Frontal cortex (tissue), 4 donors: ENCODE results near the gene CYP2A13. TPM values are rescaled to one million over a fixed set of nuclear protein-coding genes. Genes with fewer than 3 reads are reported as not detected.
"Not testable (repeated sequence)": the region's sequence is repeated elsewhere in the genome, so short reads cannot be mapped to it uniquely, and the experiment has no call there.

ENCODE experiments used
- DNase-seq, 2 donors: peaks; one replicate each; pipeline ENCODE4 v3.0.0; 2012; ENCODE audit warnings: low spot score in 2 of 2
- FAIRE-seq: peaks from 2 replicates; lab custom pipeline; 2012; peaks lifted over from hg19 to GRCh38; lab: Jason Lieb, UNC
- total RNA-seq: library from RNA; depleted of rRNA; stranded (reverse); fragments of >200 nt; gene quantifications from one replicate; pipeline ENCODE4 v1.2.3, GENCODE V29; 2014
- donor health status: control.
- donor health status: control.
- donor health status: control.

Gene CYP2A13, protein sequence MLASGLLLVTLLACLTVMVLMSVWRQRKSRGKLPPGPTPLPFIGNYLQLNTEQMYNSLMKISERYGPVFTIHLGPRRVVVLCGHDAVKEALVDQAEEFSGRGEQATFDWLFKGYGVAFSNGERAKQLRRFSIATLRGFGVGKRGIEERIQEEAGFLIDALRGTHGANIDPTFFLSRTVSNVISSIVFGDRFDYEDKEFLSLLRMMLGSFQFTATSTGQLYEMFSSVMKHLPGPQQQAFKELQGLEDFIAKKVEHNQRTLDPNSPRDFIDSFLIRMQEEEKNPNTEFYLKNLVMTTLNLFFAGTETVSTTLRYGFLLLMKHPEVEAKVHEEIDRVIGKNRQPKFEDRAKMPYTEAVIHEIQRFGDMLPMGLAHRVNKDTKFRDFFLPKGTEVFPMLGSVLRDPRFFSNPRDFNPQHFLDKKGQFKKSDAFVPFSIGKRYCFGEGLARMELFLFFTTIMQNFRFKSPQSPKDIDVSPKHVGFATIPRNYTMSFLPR
- total RNA-seq, result not detected

DNA sequence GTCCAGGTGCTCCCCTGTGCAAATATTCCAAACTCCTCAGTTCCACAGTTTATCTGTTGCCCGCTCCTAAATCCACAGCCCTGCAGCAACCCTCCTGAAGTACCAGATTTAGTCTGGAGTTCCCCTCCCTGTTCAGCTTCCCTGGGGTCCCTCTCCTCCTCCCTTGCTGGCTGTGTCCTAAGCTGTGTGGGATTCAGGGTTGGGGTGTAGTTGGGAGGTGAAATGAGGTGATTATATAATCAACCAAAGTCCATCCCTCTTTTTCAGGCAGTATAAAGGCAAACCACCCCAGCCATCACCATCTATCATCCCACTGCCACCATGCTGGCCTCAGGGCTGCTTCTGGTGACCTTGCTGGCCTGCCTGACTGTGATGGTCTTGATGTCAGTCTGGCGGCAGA is at the start of gene CYP2A13:
Gene CYP2A13 (plus strand): TSS at position 301 of the 400 bp plus-strand sequence. CDS start 21 bp downstream, at position 322.
- DNase-seq (no peak), FAIRE-seq (no peak)

DNA sequence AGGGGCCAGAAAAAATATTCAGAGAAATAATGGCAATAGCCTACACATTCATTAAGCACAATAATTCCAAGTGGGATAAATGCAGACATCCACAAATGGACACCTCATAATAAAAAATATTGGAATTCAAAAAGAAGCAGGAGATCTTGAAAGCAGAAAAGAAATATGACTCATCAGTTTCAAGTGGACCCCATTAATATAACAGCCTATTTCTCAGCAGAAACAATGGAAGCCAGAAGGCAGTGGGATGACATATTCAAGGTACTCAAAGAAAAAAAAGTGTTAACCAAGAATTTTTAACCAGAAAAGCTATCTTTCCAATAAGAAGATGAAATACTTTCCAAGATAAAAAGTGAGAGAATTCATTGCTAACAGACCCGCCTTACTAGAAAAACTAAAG is 48.4 kb upstream of the CYP2A13 start:
- no peak for FAIRE-seq

DNA sequence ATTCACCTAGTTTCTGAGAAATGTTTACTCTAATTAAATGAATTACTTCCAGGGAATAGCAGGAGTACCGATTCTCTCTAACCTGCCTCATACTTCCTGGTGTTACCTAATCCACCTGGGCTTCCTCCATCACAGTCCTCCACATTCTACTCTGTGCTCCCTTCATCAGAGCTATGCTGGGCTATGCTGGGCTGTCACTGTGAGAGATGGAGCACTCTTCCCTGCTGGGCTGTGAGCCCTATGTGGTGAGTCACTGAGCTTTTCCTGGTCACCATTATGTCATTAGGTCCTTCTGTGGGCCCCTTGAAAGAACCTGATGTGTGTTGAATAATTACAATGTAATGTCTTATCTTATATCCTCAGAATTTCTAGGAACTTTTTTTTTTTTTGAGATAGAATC is 43.2 kb upstream of the CYP2A13 start:
- FAIRE-seq, DNase-seq: not testable (repeated sequence)

More for the DNA sequence above, 48.4 kb upstream of the CYP2A13 start:
- no peak for DNase-seq

DNA sequence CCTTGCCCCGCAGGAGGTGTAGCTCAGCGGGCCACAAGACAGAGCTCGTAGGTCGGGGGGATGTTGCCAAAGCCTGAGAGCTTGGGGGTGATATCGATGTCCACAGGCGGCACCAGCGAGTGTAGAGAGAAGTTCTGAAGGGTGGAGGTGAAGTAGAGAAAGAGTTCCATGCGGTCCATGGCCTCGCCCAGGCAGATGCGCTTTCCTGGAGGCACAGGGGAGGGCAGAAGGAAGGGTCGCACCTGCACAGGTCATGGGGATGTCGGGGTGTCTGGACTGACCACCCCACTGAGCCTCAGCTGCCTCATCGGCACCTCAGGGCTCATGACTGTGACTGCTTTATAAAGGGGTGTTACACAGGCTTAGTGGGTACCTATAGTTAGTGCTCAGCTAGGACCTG is 37.8 kb upstream of the CYP2A13 start:
- no peak for FAIRE-seq

DNA sequence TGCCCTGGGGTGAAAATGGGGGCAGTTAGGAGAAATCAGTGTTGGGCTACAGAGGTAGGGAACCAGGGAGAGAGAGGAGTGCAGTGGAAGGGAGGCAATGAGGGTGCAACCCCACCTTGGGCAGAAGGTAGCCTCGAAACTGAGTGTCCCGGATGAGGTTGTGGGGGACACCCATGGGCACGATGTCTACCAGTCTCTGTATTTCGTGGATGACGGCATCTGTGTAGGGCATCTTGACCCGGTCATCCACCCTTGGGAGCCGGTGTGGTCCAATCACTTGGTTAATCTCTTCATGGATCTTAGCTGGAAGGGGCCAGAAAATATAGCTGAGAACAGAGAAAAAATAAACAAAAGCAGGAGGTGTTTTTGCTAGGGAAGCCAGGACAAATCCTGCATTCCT is 36.1 kb upstream of the CYP2A13 start:
- FAIRE-seq, DNase-seq: not testable (repeated sequence)

More for the DNA sequence above, 37.8 kb upstream of the CYP2A13 start:
- no peak for DNase-seq

DNA sequence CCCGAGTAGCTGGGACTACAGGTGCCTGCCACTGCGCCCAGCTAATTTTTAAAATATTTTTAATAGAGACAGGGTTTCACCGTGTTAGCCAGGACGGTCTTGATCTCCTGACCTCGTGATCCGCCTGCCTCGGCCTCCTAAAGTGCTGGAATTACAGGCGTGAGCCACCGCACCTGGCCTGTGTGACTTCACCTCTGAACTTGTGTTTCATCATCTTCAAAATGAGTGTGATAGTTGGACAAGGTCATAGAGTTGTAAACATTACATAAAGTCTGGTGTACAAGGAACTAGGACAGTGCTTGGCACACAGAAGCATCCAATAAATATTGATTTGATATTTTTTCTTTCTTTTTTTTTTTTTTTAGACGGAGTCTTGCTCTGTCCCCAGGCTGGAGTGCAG is 34.9 kb upstream of the CYP2A13 start:
- FAIRE-seq, DNase-seq: not testable (repeated sequence)

DNA sequence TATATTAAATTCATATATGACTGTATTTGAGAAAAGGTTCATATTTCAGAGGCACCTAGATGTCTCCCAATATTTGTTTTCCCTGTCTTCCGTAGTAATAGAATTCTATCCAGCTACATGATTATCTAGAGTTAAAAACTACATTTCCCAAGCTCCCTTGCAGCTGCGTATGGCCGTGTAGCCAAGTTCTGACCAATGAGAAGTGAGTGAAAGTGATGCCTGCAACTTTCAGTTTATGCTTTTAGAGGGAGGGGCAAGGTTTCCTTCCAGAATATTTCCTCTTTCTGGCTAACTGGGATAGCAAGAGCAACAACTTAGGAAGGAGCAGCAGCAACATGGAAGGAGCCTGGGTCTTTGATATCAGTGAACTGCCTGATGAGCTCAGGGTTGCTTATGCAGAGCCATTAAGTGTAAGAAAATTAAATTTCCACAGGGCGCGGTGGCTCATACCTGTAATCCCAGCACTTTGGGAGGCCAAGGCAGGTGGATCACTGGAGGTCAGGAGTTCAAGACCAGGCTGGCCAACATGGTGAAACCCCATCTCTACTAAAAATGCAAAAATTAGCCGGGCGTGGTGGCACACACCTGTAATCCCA is 23.2 kb upstream of the CYP2A13 start:
- no peak for DNase-seq
- no peak for FAIRE-seq

DNA sequence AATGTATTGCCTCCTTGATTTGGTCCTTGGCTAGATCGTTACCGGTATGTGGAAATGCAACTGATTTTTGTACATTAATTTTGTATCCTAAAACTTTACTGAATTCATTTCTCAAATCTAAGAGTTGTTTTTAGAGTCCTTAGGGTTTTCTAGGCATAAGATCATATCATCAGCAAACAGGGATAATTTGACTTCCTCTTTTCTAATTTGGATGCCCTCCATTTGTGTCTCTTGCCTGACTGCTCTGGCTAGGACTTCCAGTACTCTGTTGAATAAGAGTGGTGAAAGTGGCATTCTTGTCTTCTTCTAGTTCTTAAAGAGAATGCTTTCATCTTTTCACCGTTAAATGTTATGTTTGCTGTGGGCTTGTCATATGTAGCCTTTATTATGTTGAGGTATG is 12.0 kb upstream of the CYP2A13 start:
- no peak for FAIRE-seq

DNA sequence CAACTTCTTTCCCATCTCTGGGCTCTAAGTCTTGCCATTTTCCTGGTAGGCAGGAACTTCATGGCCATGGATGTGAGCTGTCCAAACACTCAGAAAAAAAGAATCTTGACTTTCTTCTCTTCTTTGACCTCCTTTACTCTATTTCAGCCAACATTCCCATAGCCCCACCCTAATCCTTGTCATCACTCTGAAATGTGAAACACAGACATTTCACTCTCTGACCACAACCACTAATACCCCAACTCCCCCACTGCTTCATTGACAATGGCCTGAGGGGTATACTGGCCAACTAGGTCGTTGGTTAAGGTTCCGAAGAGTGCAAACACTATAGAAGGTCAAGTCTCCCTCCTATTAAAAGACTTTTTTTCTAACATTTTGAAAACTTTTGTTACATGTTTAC is 4.7 kb upstream of the CYP2A13 start:
- FAIRE-seq (no peak), DNase-seq (no peak)

More for the DNA sequence above, 12.0 kb upstream of the CYP2A13 start:
- DNase-seq, result no peak

DNA sequence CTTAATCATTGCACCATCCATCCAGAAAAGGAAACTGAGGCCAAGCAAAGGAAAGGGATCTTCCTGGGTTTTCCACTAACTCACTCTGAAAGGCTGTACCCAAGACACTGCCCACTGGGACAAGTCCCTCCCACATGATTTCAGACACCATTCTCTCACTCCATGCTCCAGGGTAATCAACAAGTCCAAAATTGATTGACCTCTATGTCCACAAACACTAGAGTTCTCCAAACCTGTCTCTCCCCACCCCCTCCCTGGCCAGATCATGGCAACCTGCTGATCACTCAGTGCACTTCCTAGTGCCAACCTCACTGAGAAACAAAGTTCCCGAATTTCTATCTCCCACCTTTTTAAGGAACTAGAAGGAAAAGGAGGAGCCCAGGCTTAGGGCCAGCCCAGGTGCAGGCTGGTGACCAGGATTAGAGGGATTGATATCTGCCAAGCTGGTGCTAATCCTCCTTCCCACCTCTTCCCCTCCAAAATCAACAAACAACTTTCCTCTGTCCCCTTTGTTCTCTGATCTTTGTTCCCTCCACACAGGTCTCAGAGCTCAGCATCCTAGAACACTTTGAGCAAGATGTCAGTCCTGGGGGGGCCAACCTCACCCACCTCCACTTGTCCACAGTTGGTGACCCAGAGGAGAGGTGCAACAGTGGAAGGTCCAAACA is 2.4 kb upstream of the CYP2A13 start:
- FAIRE-seq (no peak), DNase-seq (no peak)

DNA sequence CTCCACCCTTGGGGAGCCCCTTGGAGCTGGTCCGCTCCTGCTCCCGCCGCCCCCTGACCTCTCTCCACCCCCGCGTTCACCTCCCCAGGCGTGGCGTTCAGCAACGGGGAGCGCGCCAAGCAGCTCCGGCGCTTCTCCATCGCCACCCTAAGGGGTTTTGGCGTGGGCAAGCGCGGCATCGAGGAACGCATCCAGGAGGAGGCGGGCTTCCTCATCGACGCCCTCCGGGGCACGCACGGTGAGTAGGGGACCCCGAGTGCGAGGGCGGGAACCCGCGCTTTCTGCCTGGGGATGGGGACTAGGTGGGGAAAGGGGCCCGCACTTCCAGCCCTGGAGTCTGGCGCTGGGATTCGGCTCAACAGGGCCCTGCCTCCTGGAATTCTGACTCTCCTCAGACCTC is 1.7 kb downstream of the CYP2A13 start:
- no peak for FAIRE-seq
- DNase-seq, result no peak

DNA sequence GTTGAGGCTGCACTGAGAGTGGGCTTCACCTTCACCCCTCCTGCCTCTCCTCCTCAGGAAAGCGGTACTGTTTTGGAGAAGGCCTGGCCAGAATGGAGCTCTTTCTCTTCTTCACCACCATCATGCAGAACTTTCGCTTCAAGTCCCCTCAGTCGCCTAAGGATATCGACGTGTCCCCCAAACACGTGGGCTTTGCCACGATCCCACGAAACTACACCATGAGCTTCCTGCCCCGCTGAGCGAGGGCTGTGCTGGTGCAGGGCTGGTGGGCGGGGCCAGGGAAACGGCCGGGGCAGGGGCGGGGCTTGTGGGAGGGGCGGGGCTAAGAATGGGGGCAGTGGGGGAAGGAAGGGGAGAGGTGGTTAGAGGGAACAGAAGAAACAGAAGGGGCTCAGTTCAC is 7.5 kb downstream of the CYP2A13 start:
- no peak for FAIRE-seq
- no peak for DNase-seq

DNA sequence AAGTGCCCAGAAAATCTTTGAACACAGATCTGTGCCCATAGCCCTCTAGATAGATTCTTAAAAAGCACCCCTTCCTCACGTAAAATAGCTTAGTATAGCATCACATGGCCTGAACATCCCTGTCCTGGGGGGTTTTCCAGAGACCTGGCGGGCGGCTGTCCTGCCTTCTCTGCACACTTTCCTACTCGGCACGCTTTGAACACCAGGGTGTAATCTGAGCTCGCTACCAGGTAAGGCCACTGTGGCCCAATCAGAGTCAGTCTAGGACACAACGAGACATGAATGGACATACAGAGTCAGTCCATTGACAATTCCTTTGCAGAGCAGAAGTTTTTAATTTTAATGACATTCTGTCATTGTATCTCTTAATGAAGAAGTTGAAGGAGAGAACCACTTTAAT is 8.1 kb downstream of the CYP2A13 start:
- DNase-seq, result no peak
- no peak for FAIRE-seq

DNA sequence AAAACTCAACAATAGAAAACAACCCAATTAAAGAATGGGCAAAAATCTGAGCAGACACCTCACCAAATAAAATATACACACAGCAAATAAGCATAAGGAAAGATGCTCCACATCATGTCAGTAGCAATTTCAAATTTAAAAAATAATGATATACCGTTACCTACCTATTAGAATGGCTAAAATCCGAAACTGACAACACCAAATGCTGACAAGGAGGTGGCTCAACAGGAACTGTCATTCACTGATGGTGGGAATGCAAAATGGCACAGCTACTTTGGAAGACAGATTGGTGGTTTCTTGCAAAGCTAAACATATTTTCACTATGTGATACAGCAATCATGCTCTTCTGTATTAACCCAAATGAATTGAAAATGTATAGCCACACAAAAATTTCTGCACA is 9.1 kb downstream of the CYP2A13 start:
- DNase-seq (no peak), FAIRE-seq (no peak)

DNA sequence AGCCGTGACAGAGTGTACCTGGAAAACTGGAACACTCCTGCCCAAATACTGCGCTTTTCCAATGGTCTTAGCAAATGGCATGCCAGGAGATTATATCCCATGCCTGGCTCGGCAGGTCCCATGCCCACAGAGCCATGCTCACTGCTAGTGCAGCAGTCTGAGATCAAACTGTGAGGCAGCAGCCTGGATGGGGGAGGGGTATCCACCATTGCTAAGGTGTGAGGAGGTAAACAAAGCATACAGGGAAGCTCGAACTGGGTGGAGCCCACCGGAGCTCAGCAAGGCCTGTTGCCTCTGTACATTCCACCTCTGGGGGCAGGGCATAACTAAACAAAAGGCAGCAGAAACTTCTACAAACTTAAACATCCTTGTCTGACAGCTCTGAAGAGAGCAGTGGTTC is 10.5 kb downstream of the CYP2A13 start:
- FAIRE-seq (no peak), DNase-seq (no peak)

DNA sequence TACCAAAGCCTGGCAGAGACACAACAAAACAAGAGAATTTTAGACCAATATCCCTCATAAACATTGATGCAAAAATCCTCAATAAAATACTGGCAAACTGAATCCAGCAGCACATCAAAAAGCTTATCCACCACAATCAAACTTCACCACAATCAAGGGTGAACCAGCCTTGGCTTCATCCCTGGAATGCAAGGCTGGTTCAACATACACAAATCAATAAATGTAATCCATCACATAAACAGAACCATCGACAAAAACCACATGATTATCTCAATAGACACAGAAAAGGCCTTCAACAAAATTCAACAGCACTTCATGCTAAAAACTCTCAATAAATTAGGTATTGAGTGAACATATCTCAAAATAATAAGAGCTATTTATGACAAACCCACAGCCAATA is 14.0 kb downstream of the CYP2A13 start:
- FAIRE-seq, DNase-seq: not testable (repeated sequence)

DNA sequence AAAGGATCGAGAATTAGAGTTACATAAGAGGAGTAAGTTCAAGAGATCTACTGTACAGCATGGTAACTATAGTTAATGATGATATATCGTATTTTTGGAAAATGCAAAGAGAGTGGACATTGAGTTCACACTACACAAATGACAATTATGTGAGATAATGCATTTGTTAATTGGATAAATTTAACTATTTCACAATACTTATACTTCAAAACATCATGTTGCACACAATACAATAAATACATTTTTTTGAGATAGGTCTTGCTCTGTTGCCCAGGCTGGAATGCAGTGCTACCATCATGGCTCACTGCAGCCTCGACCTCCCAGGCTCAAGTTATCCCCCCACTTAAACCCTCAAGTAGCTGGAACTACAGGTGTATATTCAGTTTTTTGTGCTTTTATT is 17.9 kb downstream of the CYP2A13 start:
- no peak for FAIRE-seq
- DNase-seq, result no peak

DNA sequence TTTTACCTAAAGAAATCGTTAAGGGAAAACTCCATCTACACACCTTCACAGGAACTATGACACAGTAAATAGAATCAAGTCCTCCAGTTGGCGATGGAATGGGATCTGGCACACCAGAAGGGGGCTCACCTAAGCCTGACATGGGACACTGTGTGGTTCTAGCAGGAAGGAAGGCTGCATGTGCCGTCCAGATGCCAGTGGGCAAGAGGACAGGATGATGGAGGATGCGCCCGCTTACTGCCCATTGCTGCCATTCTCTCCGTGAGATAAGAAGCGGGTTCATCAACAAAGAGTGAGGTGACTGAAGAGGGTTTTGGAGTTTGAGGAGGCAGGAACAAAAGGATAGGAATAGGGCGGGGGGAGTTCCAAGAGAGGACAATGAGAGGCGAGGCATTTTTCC is 23.0 kb downstream of the CYP2A13 start:
- DNase-seq (no peak), FAIRE-seq (no peak)

DNA sequence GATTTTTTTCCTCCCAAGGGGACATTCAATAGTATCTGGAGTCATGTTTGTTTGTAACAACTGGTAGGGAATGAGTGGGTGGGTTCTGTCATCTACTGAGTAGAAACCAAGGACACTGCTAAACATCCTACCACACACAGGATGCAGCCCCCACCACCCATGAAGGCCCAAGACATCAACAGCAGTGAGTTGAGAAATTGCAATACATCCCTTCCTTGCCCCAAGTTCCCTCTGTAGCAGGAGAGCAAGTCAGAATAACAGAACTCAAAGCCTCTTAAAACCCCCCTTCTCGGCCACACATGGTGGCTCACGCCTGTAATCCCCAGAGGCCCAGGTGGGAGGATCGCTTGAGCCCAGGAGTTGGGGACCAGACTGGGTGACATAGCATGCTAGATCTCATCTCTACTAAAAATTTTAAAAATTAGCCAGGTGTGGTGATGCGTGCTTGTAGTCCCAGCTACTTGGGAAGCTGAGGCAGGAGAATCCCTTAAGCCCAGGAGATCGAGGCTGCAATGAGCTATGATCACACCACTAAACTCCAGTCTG is 23.6 kb downstream of the CYP2A13 start:
- no peak for FAIRE-seq
- no peak for DNase-seq

DNA sequence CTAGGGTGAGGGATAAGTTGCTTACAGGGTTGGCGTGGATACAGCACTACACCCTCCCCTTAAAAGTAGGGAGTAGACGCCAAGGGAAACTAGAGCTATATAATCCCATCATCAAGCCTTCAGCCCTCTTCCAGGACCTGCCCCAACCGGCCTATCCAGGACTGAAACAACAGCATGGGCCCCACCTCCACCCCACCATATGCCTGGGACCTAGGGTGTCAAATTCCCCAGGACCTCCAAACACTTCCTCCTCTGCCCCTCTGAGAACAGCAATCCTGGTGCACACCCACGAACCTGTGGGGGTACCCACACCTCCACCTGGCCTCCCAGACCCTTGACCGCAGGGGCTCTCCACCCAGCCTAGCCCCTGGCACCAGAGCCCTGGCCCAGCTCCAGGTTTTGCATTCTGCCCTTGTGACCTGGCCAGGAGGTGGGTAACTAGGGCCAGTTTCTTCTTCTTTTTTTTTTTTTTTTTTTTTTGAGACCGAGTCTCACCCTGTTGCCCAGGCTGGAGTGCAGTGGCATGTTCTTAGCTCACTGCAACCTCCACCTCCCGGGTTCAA is 24.6 kb downstream of the CYP2A13 start:
- no peak for DNase-seq
- FAIRE-seq, result no peak
